ENCODE measurements around the gene MAPKAPK2. TPM values are rescaled to one million over a fixed set of nuclear protein-coding genes. Genes with fewer than 3 reads are reported as not detected.

MAPKAPK2 gene
- total RNA-seq, 1 experiment from 2014 or later, result 51.1 TPM

- Histone ChIP-seq H4K20me1 (ENCODE audit: insufficient read depth) (no peaks in the 10 kb centered on the region), H3K27me3 (ENCODE audit: insufficient read depth, low read length) (no peaks in the 10 kb centered on the region), H3K9me2 (ENCODE audit: insufficient read depth) (no peaks in the 10 kb centered on the region), H3K4me2 (ENCODE audit: low read length) (no peak overlapping the region), H2AFZ (ENCODE audit: low read depth, low read length, poor library complexity, severe bottlenecking) (no peak overlapping the region), H3K9me3 (ENCODE audit: control insufficient read depth in 1 of 2, insufficient read depth in 1 of 2, low read depth in 1 of 2, low read length in 2 of 2) (no peaks in the 10 kb centered on the region), H3K36me3 (ENCODE audit: control insufficient read depth in 1 of 2, insufficient read depth in 2 of 2, low read length in 2 of 2) (peaks cover 0 to 2% of the 10 kb centered on the region in 2 experiments; a peak in 2 of 4 replicates), H3K4me3 (replicated peaks in 1 of 2; ENCODE audit: low read depth in 1 of 2, low read length in 2 of 2) (no peak overlapping the region), H3K9ac (ENCODE audit: low read length) (no peak overlapping the region), H3K79me2 (ENCODE audit: insufficient read depth, low read length) (no peaks in the 10 kb centered on the region), H3K4me1 (ENCODE audit: control insufficient read depth in 1 of 2, insufficient read depth in 2 of 2, low read length in 2 of 2) (no peaks in the 10 kb centered on the region), H3K27ac (ENCODE audit: low read depth, low read length) (no peak overlapping the region)
- TF ChIP-seq POLR2AphosphoS5 (IDR thresholded peaks at IDR 0.05; ENCODE audit: low read depth, low read length) (no peak), SP1 (IDR thresholded peaks at IDR 0.05; ENCODE audit: low read depth) (no peak), JUND (IDR thresholded peaks at IDR 0.05) (no peak), ZBTB33 (IDR thresholded peaks at IDR 0.05; ENCODE audit: extremely low read depth, insufficient replicate concordance, low read length) (no peak), FOSL1 (IDR thresholded peaks at IDR 0.05; ENCODE audit: low read depth) (no peak), EZH2phosphoT487 (IDR thresholded peaks at IDR 0.05; ENCODE audit: borderline replicate concordance) (no peak), SRF (IDR thresholded peaks at IDR 0.05; ENCODE audit: low read depth) (no peak)
- RAD21 ChIA-PET (ENCODE audit: low non-redundant PET in 1 of 2, low total read pairs in 2 of 2, uncharacterized antibody in 2 of 2, unreplicated experiment in 2 of 2), result no interaction called here
- intact Hi-C loops (cut with micrococcal nuclease), result no loop called here
- DNase-seq (ENCODE audit: low read depth, low spot score), result no peak
- CTCF ChIA-PET, result interaction anchor here (0.6 to 1.4 kb wide), 5 partner anchors 9 to 245 kb away, joined by 3 to 8 read pairs (median 4); no protein-coding TSS in a partner anchor
- POLR2A ChIA-PET, result no interaction called here
- no peak for ATAC-seq
- no TSS peak for BruUV-seq (replicated peaks)
Measured at GRCh38 chr1:206736878-206737728, 52.4 kb downstream of the MAPKAPK2 start.
